Testis (tissue), 3 donors: ENCODE measurements around the gene RNASE13. TPM values are rescaled to one million over a fixed set of nuclear protein-coding genes. Genes with fewer than 3 reads are reported as not detected.
"Not testable (repeated sequence)": the region's sequence is repeated elsewhere in the genome, so short reads cannot be mapped to it uniquely, and the experiment has no call there.

ENCODE experiments used
- DNase-seq: peaks from one replicate; pipeline ENCODE4 v3.0.0-alpha.2; 2019
- H3K27ac ChIP-seq, 2 donors: fragments of 200-600 bp; sonication (generic); one replicate each; pipeline ENCODE4 v1.5.1; 2019
- H3K27me3 ChIP-seq: fragments of 200-600 bp; sonication (generic); one replicate; pipeline ENCODE4 v1.5.1; 2019
- H3K36me3 ChIP-seq: fragments of 200-600 bp; sonication (generic); one replicate; pipeline ENCODE4 v1.5.1; 2017; ENCODE audit warnings: low read depth; ENCODE audit errors: missing control alignments
- H3K4me1 ChIP-seq: fragments of 200-600 bp; sonication (generic); one replicate; pipeline ENCODE4 v1.5.1; 2019
- H3K4me3 ChIP-seq, 2 donors: fragments of 200-600 bp; sonication (generic); one replicate each; pipeline ENCODE4 v1.5.1; 2017 to 2019
- H3K9me3 ChIP-seq: fragments of 200-600 bp; sonication (generic); one replicate; pipeline ENCODE4 v1.5.1; 2017
- CTCF ChIP-seq, 3 experiments: fragments of 450-650 bp in 2 of 3; fragments of 200-600 bp in 1 of 3; sonication (generic) in 1 of 3; IDR thresholded peaks; one replicate each; pipeline ENCODE4 v1.5.1; 2016 to 2019; ENCODE audit warnings: antibody characterized with exemption in 3 of 3, mild to moderate bottlenecking in 2 of 3, moderate library complexity in 1 of 3
- POLR2A ChIP-seq: fragments of 450-650 bp; IDR thresholded peaks from one replicate; pipeline ENCODE4 v1.6.1; 2017; ENCODE audit warnings: antibody characterized with exemption, mild to moderate bottlenecking, moderate library complexity
- WGBS, 2 donors: methylation state at CpG; one replicate each; pipeline ENCODE4 v1.1.5; 2018; 5-methylcytosine and 5-hydroxymethylcytosine counted together
- intact Hi-C: fragments of 100-400 bp; cut with DNase I; formaldehyde crosslinking; loops from one replicate; pipeline ENCODE4 v1.15.1; 2023; ENCODE audit warnings: low total_unique reads
- polyA plus RNA-seq: library from polyadenylated mRNA; stranded (reverse); fragments of 350-450 nt; fragmentation: Illumina TruSeq; extraction: RNeasy Lipid Tissue Mini Kit (QIAGEN cat#74804); gene quantifications from one replicate; pipeline ENCODE4 v1.2.3, GENCODE V29; 2014; ENCODE audit warnings: low read depth, low replicate concordance; ENCODE audit not compliant: insufficient read depth
- total RNA-seq, 2 donors: library from RNA; depleted of rRNA; stranded (reverse); fragments of >200 nt; gene quantifications; one replicate each; pipeline ENCODE4 v1.2.3, GENCODE V29; 2016

Gene RNASE13
- total and polyA plus RNA-seq, 3 donors from 2014 or later: not detected

- TF ChIP-seq POLR2A (no peak), CTCF (IDR thresholded peaks at IDR 0.05) (no peak)
- Histone ChIP-seq H3K4me3 (no peak within 1 kb of the TSS), H3K4me1 (peaks cover 14% of the 10 kb centered on the region), H3K27ac (no peak within 1 kb of the TSS), H3K9me3 (no peaks in the 10 kb centered on the region), H3K36me3 (no peaks in the 10 kb centered on the region), H3K27me3 (no peaks in the 10 kb centered on the region)
- 70 to 78% methylated on average over 11 of the region's 11 CpGs for WGBS, 2 donors
- no peak for DNase-seq
- intact Hi-C loops: no loop called here
These were observed 7.2 kb upstream of the RNASE13 start, which contains the start of gene RNASE7 for GRCh38 chr14:21041676-21042433. Gene RNASE7, plus strand, starts transcription at chr14:21042362. Its CDS starts 631 bp downstream, at chr14:21042993.

- H3K27me3 ChIP-seq, H3K4me3 ChIP-seq, DNase-seq, H3K36me3 ChIP-seq, H3K9me3 ChIP-seq, intact Hi-C loops, H3K27ac ChIP-seq: not testable (repeated sequence)
- peaks cover 14% of the 10 kb centered on the region for H3K4me1 ChIP-seq
- WGBS, 2 donors: 90 to 92% methylated on average over 3 of the region's 3 CpGs
These were observed 6.3 kb upstream of the RNASE13 start for GRCh38 chr14:21040941-21041340.

DNA sequence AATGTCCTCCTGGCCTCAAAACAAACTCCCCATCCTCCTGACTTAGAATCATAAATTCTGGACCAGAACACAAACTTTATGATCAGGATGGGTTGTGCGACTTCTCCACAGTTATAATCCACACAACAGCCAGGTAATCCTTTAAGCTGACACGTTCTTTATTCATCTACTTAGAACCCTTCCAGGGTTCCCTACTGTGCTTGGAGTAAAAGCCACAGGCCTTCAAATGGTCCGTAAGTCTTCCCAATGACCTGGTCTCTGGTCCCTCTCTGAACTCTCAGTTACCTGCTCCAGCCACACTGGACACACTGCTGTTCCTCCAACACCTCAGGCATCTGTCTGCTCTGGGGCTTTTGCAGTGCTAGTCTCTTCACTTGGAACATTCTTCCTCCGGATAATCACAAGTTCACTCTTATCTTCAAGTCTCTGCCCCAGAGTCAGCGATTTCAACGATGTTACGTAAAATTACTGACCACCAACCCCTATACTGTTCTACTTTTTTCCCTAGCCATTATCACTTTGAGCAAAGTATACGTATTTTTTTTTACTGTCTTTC, 5.8 kb upstream of the RNASE13 start:
- Histone ChIP-seq H3K27me3 (no peaks in the 10 kb centered on the region), H3K4me3 (no peak overlapping the region), H3K27ac (peak overlapping the region in 1 of 2 donors; percentile 64), H3K36me3 (no peaks in the 10 kb centered on the region), H3K4me1 (peaks cover 15% of the 10 kb centered on the region), H3K9me3 (no peaks in the 10 kb centered on the region)
- WGBS, 2 donors: 74 to 79% methylated on average over 8 of the region's 8 CpGs
- no peak for DNase-seq
- no peak for TF ChIP-seq CTCF (IDR thresholded peaks at IDR 0.05)
- no peak for TF ChIP-seq POLR2A
- intact Hi-C loops: no loop called here

DNA sequence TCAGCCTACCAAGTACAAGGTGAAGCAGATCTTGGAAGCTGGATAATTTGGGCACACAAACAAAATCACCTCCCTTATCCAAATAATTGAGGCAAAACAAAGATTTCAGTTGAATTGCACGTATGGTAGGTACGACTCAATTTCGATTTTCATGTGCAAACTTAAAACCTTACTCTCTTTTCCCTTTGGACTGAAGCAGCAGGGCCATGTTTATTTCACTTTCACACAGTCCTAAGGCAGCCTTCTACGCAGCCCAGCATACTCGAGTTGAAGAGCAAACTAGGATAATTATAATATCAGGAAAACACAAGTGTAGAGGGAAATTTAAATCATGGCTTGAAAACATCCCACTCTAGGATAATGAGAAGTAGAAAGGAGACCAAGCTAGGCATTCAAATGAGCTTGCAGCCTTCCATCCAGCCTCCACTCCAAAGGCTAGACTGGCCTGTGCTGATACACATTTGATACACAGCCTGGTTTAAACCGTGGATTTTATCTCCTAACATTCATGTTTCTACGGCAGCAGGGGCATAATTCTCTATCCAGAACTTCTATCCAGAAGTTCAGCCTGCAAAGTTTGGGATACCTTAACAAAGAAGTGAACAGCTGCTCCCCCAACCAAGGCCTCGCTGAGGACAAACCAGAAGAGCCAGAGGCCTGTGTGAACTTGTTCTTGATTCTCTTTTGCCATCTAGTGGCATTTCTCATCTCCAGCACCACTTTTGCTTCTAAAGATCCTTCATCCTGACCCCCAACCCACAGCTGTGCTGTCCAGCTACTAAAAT, 5.2 kb upstream of the RNASE13 start:
- TF ChIP-seq CTCF (IDR thresholded peaks at IDR 0.05) (peak; percentile 46 to 56 (median 55)), POLR2A (no peak)
- DNase-seq: peak; percentile 60
- H3K27me3 ChIP-seq: no peaks in the 10 kb centered on the region
- intact Hi-C loops: no loop called here
- no peaks in the 10 kb centered on the region for H3K36me3 ChIP-seq
- peak overlapping the region; percentile 0 to 64 for H3K27ac ChIP-seq
- no peaks in the 10 kb centered on the region for H3K9me3 ChIP-seq
- WGBS, 2 donors: 45 to 67% methylated on average over 8 of the region's 8 CpGs
- no peak overlapping the region for H3K4me3 ChIP-seq
- peaks cover 22% of the 10 kb centered on the region for H3K4me1 ChIP-seq
